LNCAP (cell line): ENCODE data around the gene SH3TC1.

ENCODE experiments used
- CTCF ChIP-seq: fragments of 450-650 bp; IDR thresholded peaks from 2 replicates; pipeline ENCODE4 v1.5.1; 2017; ENCODE audit warnings: mild to moderate bottlenecking

Gene SH3TC1

DNA sequence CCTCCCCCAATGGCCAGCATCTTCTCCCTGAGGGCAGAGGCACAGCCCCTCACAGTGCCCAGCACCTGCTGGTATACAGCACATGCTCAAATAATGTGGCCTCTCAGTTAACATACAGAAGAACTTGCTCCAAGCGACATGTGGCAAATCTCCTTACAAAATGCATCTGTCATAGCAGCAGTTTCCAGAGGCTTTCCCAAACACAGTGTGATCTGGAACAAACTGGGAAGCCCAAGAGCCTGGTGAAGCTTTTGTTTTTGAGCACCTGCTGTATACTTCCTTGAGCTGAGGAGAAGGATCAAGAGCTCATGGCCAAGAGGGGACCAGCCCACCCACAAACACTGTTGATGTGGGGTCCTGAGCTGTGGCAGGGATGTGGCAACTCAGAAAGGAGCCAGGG is 35.6 kb downstream of the SH3TC1 start:
- TF ChIP-seq CTCF, result no peak

DNA sequence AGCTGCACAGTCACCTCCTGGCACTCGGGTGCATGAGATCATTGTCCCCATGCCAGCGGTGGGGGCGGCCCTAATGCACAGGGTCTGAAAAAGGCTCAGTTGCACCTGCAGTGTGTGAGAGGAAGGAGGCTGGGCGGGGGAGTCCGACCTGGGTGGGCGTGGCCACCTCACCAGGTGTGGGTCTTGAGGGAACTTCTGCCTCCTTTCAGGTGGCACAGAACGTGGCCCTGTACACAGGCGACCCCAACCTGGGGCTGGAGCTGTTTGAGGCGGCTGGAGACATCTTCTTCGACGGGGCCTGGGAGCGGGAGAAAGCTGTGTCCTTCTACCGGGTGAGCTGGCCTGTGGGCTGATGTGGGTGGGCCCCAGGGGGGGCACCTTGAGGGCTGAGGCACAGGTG is 36.1 kb downstream of the SH3TC1 start:
- no peak for TF ChIP-seq CTCF

- TF ChIP-seq CTCF, result no peak
Measured at GRCh38 chr4:8235686-8236085, 36.6 kb downstream of the SH3TC1 start.

- no peak for TF ChIP-seq CTCF
Measured at GRCh38 chr4:8236106-8236919, 37.2 kb downstream of the SH3TC1 start.

DNA sequence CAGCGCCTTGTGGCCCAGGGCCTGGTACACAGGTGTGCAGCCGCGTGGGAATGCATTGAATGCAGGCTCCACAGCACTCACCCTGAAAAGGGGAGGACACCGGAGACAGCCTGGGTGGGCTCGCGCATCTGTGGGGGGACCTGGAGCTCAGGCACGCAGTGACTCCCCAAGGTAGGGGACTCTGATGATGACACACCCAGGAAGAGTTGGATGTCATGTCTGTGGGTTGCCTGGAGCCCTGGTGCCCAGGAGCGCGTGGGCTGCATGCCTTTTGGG is 37.8 kb downstream of the SH3TC1 start:
- no peak for TF ChIP-seq CTCF

- no peak for TF ChIP-seq CTCF
Measured at GRCh38 chr4:8237256-8237989, 38.3 kb downstream of the SH3TC1 start.

- TF ChIP-seq CTCF, result no peak
Measured at GRCh38 chr4:8238036-8238511, 39.0 kb downstream of the SH3TC1 start.
